Measurements from ENCODE around the gene FOS. TPM values are rescaled to one million over a fixed set of nuclear protein-coding genes. Genes with fewer than 3 reads are reported as not detected.

Gene FOS
- total and polyA plus RNA-seq, 12 donors, result 9.3 to 173 (median 53.2) TPM

- WGBS, 2 donors, result 75 to 82% methylated on average over 10 of the region's 10 CpGs
- Histone ChIP-seq H3K27me3 (no peaks in the 10 kb centered on the region), H3K9me3 (no peaks in the 10 kb centered on the region), H3K4me3 (no peak overlapping the region), H3K4me1 (peaks cover 3 to 52% (median 15%) of the 10 kb centered on the region in 9 donors), H3K36me3 (no peaks in the 10 kb centered on the region), H3K27ac (no peak overlapping the region)
- ATAC-seq (peak in 2 of 8 donors; percentile 18 to 28), DNase-seq (no peak)
- intact Hi-C loops (cut with DNase I), result no loop called here
- TF ChIP-seq CTCF (IDR thresholded peaks at IDR 0.05), result no peak
Measured at GRCh38 chr14:75252254-75252837, 26.3 kb upstream of the FOS start.

GRCh38 chr14:75254381-75254822, 24.2 kb upstream of the FOS start:
- Histone ChIP-seq H3K27me3 (no peaks in the 10 kb centered on the region), H3K27ac (peak overlapping the region in 7 of 10 donors; percentile 2 to 52 (median 32)), H3K9me3 (no peaks in the 10 kb centered on the region), H3K4me3 (no peak overlapping the region), H3K4me1 (peaks cover 3 to 50% (median 26%) of the 10 kb centered on the region in 9 donors), H3K36me3 (no peaks in the 10 kb centered on the region)
- no peak for TF ChIP-seq CTCF (IDR thresholded peaks at IDR 0.05)
- ATAC-seq (peak in 4 of 8 donors; percentile 2 to 17 (median 10)), DNase-seq (peak in 1 of 2 donors; percentile 47)
- intact Hi-C loops (cut with DNase I), result no loop called here
- WGBS, 2 donors, result 50 to 57% methylated on average over 6 of the region's 6 CpGs

GRCh38 chr14:75254901-75255584, 23.6 kb upstream of the FOS start:
- Histone ChIP-seq H3K27ac (peak overlapping the region in 7 of 10 donors; percentile 2 to 52 (median 32)), H3K36me3 (no peaks in the 10 kb centered on the region), H3K4me3 (no peak overlapping the region), H3K9me3 (no peaks in the 10 kb centered on the region), H3K27me3 (no peaks in the 10 kb centered on the region), H3K4me1 (peaks cover 6 to 50% (median 33%) of the 10 kb centered on the region in 9 donors)
- WGBS, 2 donors, result 40 to 48% methylated on average over 7 of the region's 7 CpGs
- no peak for ATAC-seq
- intact Hi-C loops (cut with DNase I), result loop anchor here in 2 of 10 donors (5.0 kb wide), 2 partner anchors 78 to 113 kb away; partner anchors contain the start of gene TMED10 (in 1 of the 2)
- TF ChIP-seq CTCF (IDR thresholded peaks at IDR 0.05), result no peak
- no peak for DNase-seq

- H3K4me3 ChIP-seq, result peak overlapping the region in 9 of 10 donors; percentile 19 to 55 (median 47)
- intact Hi-C loops (cut with DNase I), result loop anchor here in 4 of 10 donors (2.0 to 5.0 kb wide), 6 partner anchors 19 to 116 kb away; partner anchors contain the start of gene TMED10 (in 2 of the 4)
- ATAC-seq (no peak), DNase-seq (no peak)
- TF ChIP-seq CTCF (IDR thresholded peaks at IDR 0.05), result no peak
- no peaks in the 10 kb centered on the region for H3K9me3 ChIP-seq
- H3K27me3 ChIP-seq, result no peaks in the 10 kb centered on the region
- WGBS, 2 donors, result 15 to 17% methylated on average over 12 of the region's 12 CpGs
- H3K36me3 ChIP-seq, result no peaks in the 10 kb centered on the region
- peak overlapping the region; percentile 79 to 98 (median 95) for H3K27ac ChIP-seq
- peaks cover 6 to 43% (median 33%) of the 10 kb centered on the region in 9 donors for H3K4me1 ChIP-seq
Measured at GRCh38 chr14:75258079-75258802, 20.4 kb upstream of the FOS start.

Data from heart right ventricle (tissue), 16 donors.